Activated naive CD4-positive, alpha-beta T cell treated with anti-CD3 and anti-CD28 coated beads for 36 hours (primary cell): Measurements from ENCODE around the gene TAS2R14. TPM values are rescaled to one million over a fixed set of nuclear protein-coding genes. Genes with fewer than 3 reads are reported as not detected.

ENCODE experiments used
- CTCF ChIA-PET: fragments of 350-600 bp; sonication (Branson Sonifier 250); formaldehyde crosslinking; loops from one replicate; lab custom pipeline; 2021; ENCODE audit warnings: antibody characterized with exemption; lab: Charles Lee
- DNase-seq: peaks from one replicate; pipeline ENCODE4 v3.0.0-alpha.2; 2020
- H3K27ac Mint-ChIP-seq: one replicate; pipeline ENCODE4 v1.8.0; 2021; ENCODE audit warnings: mild to moderate bottlenecking, mixed read lengths
- H3K27me3 Mint-ChIP-seq: one replicate; pipeline ENCODE4 v1.8.0; 2021; ENCODE audit warnings: low read depth, mixed read lengths
- H3K36me3 Mint-ChIP-seq: one replicate; pipeline ENCODE4 v1.8.0; 2021; ENCODE audit warnings: low read depth, mixed read lengths
- H3K4me1 Mint-ChIP-seq: one replicate; pipeline ENCODE4 v1.8.0; 2021; ENCODE audit warnings: low read depth, mixed read lengths
- H3K4me3 Mint-ChIP-seq: one replicate; pipeline ENCODE4 v1.8.0; 2021; ENCODE audit warnings: mild to moderate bottlenecking, moderate library complexity, mixed read lengths
- H3K9me3 Mint-ChIP-seq: one replicate; pipeline ENCODE4 v1.8.0; 2021; ENCODE audit warnings: mixed read lengths
- intact Hi-C: fragments of 100-400 bp; cut with micrococcal nuclease; formaldehyde crosslinking; loops from one replicate; pipeline ENCODE4 v1.15.1; 2023
- total RNA-seq, 2 experiments: library from RNA; stranded (reverse); gene quantifications; one replicate each; pipeline ENCODE4 v1.2.3, GENCODE V29; 2021

TAS2R14 gene, protein sequence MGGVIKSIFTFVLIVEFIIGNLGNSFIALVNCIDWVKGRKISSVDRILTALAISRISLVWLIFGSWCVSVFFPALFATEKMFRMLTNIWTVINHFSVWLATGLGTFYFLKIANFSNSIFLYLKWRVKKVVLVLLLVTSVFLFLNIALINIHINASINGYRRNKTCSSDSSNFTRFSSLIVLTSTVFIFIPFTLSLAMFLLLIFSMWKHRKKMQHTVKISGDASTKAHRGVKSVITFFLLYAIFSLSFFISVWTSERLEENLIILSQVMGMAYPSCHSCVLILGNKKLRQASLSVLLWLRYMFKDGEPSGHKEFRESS
- under 1 TPM; 0.36 to 0.49 TPM for total RNA-seq

DNA sequence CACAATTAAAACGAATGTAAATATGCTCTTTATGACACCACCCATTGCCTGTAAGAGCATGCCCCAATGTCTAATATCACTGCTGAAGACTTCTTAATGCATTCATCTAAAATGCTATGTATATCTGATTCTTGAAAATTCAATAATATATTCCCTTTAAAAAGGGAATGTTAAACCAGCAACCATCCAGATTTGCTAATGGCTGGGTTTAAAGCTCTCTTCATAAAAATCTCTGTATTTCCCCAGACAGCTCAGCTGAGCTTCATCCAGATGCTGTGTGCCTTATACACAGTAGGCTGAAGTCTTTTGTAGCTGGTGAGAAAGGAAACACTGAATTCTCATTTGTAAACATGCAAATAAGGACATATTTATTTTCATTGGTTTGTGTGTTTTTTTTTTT, at the start of gene TAS2R14:
Gene TAS2R14 (minus strand): TSS at position 101 of the 400 bp plus-strand sequence. CDS start 56 bp downstream, at position 45.
- CTCF ChIA-PET, result no interaction called here
- Mint-ChIP-seq H3K4me1 (no peaks in the 10 kb centered on the region), H3K9me3 (no peaks in the 10 kb centered on the region), H3K27me3 (no peaks in the 10 kb centered on the region), H3K36me3 (peaks cover 2% of the 10 kb centered on the region), H3K27ac (no peak within 1 kb of the TSS), H3K4me3 (no peak within 1 kb of the TSS)
- no peak for DNase-seq
- intact Hi-C loops, result no loop called here

DNA sequence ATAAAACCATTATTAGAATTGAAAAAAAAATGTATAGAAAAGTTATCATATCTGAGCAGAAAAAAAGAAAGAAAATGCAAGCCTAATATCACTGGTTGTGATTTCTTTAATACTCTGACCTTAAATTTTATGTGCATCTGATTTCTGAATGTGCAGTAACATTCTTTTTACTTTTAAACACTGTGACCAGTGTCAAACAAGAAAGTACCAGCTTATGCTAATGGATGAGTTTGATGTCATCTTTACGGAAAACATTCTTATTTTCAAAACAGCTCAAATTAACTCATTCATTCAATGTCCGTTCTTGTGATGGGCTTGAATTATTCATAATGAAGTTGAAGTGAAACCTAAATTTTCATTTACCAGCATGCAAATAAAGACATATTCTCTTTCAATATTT, 47.7 kb upstream of the TAS2R14 start, which contains the start of gene TAS2R50:
Gene TAS2R50 (minus strand): TSS at position 101 of the 400 bp plus-strand sequence. CDS start 52 bp downstream, at position 49.
- intact Hi-C loops, result no loop called here
- H3K27me3 Mint-ChIP-seq, result peaks cover 2% of the 10 kb centered on the region
- peaks cover 22% of the 10 kb centered on the region for H3K4me1 Mint-ChIP-seq
- CTCF ChIA-PET, result no interaction called here
- no peak for DNase-seq
- peaks cover 3% of the 10 kb centered on the region for H3K9me3 Mint-ChIP-seq
- no peak within 1 kb of the TSS for H3K27ac Mint-ChIP-seq
- no peak within 1 kb of the TSS for H3K4me3 Mint-ChIP-seq
- H3K36me3 Mint-ChIP-seq, result peaks cover 9% of the 10 kb centered on the region

DNA sequence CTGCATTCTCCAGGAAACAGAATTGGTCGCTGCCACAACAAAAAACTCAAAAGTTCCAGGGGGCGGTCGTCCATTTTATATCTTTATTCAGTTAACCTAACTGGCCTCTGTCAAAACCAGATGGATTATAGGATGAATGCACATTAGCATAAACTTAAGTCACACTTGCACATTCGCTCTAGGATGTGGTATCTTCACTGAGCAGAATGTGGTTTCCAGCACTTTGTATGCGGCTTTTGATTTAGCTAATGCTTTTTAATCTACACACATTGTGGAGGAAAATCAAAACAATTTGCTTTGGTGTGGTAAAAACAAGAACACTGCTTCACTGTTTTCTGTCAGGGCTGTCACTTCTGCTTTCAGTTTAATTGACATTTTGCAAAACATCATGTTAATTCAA, 43.2 kb upstream of the TAS2R14 start:
- peak; percentile 74 for DNase-seq
- intact Hi-C loops, result loop anchor here (1.0 to 2.0 kb wide), 3 partner anchors 189 to 281 kb away; partner anchors contain the start of gene SMIM10L1
- no peak overlapping the region for H3K4me3 Mint-ChIP-seq
- no peaks in the 10 kb centered on the region for H3K9me3 Mint-ChIP-seq
- H3K4me1 Mint-ChIP-seq, result peaks cover 19% of the 10 kb centered on the region
- peaks cover 9% of the 10 kb centered on the region for H3K27me3 Mint-ChIP-seq
- CTCF ChIA-PET, result no interaction called here
- H3K27ac Mint-ChIP-seq, result no peak overlapping the region
- H3K36me3 Mint-ChIP-seq, result peaks cover 3% of the 10 kb centered on the region

- H3K4me3 Mint-ChIP-seq, result no peak overlapping the region
- no peaks in the 10 kb centered on the region for H3K4me1 Mint-ChIP-seq
- H3K27me3 Mint-ChIP-seq, result peaks cover 3% of the 10 kb centered on the region
- H3K9me3 Mint-ChIP-seq, result no peaks in the 10 kb centered on the region
- peaks cover 6% of the 10 kb centered on the region for H3K36me3 Mint-ChIP-seq
- no peak for DNase-seq
- CTCF ChIA-PET, result no interaction called here
- intact Hi-C loops, result no loop called here
- no peak overlapping the region for H3K27ac Mint-ChIP-seq
Measured at GRCh38 chr12:10974965-10975364, 35.9 kb upstream of the TAS2R14 start.

- Mint-ChIP-seq H3K4me1 (no peaks in the 10 kb centered on the region), H3K27ac (no peak overlapping the region), H3K4me3 (no peak overlapping the region), H3K27me3 (no peaks in the 10 kb centered on the region), H3K36me3 (peaks cover 12% of the 10 kb centered on the region), H3K9me3 (no peaks in the 10 kb centered on the region)
- DNase-seq, result no peak
- intact Hi-C loops, result no loop called here
- CTCF ChIA-PET, result no interaction called here
Measured at GRCh38 chr12:10968765-10969456, 29.8 kb upstream of the TAS2R14 start.

GRCh38 chr12:10967409-10967808, 28.3 kb upstream of the TAS2R14 start:
- DNase-seq, result no peak
- H3K36me3 Mint-ChIP-seq, result peaks cover 14% of the 10 kb centered on the region
- H3K4me3 Mint-ChIP-seq, result no peak overlapping the region
- CTCF ChIA-PET, result no interaction called here
- H3K27ac Mint-ChIP-seq, result no peak overlapping the region
- no peaks in the 10 kb centered on the region for H3K9me3 Mint-ChIP-seq
- no peaks in the 10 kb centered on the region for H3K27me3 Mint-ChIP-seq
- peaks cover under 1% of the 10 kb centered on the region for H3K4me1 Mint-ChIP-seq
- intact Hi-C loops, result no loop called here

DNA sequence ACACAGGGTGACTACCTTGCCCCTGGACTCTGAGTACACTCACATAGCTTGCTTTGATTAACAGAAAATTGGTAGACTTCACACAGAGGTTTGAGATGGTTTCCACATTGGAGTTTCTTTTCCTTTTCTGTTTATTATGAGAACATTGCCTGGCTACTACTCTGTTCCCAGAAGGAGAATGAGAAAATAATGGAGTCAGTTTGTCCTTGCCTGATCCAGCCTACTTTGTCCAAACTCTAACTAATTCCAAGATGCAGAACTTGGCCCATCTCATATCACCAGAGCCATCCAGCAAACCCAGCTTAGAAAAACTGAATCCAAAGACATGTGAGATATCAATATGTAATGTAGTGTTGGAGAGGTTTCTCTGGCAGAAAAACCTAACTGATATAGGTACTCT, 27.3 kb upstream of the TAS2R14 start:
- H3K36me3 Mint-ChIP-seq, result peaks cover 16% of the 10 kb centered on the region
- intact Hi-C loops, result no loop called here
- H3K27ac Mint-ChIP-seq, result no peak overlapping the region
- no peaks in the 10 kb centered on the region for H3K27me3 Mint-ChIP-seq
- CTCF ChIA-PET, result no interaction called here
- no peak overlapping the region for H3K4me3 Mint-ChIP-seq
- H3K9me3 Mint-ChIP-seq, result no peaks in the 10 kb centered on the region
- DNase-seq, result no peak
- peaks cover 8% of the 10 kb centered on the region for H3K4me1 Mint-ChIP-seq

DNA sequence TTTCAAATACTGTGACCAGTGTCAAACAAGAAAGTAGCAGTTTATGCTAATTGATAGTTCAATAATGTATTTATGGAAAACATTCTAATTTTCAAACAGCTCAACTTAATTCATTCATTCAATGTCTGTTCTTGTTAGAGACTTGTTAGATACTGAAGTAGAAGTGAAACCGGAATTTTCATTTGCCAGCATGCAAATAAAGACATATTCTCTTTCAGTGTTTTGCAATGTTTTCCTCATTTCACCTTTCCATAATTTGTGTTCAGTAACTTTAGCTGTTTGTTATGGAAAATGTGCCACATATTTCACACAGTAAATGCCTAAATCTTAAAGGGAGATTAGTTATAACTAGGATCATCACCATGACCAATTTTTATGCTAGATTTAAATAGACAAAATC, 26.4 kb upstream of the TAS2R14 start:
- no peak overlapping the region for H3K4me3 Mint-ChIP-seq
- H3K27me3 Mint-ChIP-seq, result no peaks in the 10 kb centered on the region
- DNase-seq, result no peak
- intact Hi-C loops, result no loop called here
- peaks cover 15% of the 10 kb centered on the region for H3K4me1 Mint-ChIP-seq
- H3K27ac Mint-ChIP-seq, result no peak overlapping the region
- no peaks in the 10 kb centered on the region for H3K9me3 Mint-ChIP-seq
- CTCF ChIA-PET, result no interaction called here
- H3K36me3 Mint-ChIP-seq, result peaks cover 16% of the 10 kb centered on the region

DNA sequence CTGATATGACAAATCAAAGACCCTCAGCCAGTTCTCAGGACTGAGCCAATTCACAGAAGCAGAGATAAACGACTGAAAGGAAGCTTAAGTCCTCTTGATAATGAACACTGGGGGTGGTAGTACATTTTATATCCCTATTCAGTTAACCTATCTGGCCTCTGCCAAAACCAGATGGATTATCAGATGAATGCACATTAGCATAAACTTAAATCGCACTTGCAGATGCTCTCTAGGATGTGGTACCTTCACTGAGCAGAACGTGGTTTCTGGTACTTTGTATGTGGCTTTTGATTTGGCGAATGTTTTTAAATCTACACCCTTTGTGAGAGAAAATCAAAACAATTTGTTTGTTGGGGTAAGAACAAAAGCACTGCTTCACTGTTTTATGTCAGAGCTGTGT, 21.1 kb upstream of the TAS2R14 start:
- intact Hi-C loops, result loop anchor here (1.0 kb wide), 1 partner anchor 526 kb away; no protein-coding TSS in a partner anchor
- Mint-ChIP-seq H3K27me3 (no peaks in the 10 kb centered on the region), H3K4me1 (peaks cover 22% of the 10 kb centered on the region), H3K9me3 (peaks cover 9% of the 10 kb centered on the region), H3K4me3 (no peak overlapping the region), H3K36me3 (peaks cover 19% of the 10 kb centered on the region), H3K27ac (no peak overlapping the region)
- CTCF ChIA-PET, result interaction anchor here (1.6 kb wide), 1 partner anchor 240 kb away, joined by 5 read pairs; no protein-coding TSS in a partner anchor
- DNase-seq, result no peak

DNA sequence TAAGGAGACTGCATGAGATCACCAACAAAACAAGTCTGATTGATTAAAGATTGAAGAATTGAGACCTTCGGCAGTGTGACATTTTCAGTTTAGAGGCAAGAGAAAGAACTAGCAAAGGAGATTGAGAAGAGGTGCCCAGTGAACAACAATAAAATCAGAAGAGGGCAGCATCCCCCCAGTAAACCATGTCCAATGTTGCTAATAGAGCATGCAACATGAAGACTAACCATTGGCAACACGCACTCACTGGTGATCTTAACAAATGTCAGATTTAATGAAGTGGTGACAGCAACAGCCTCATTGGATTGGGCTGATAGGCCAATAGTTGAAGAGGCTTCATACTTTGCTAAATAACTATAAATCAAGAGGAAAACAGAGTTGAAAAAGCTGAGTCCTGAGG, 20.7 kb upstream of the TAS2R14 start:
- CTCF ChIA-PET, result interaction anchor here (1.6 kb wide), 1 partner anchor 240 kb away, joined by 5 read pairs; no protein-coding TSS in a partner anchor
- peak; percentile 10 for DNase-seq
- H3K27ac Mint-ChIP-seq, result no peak overlapping the region
- H3K4me1 Mint-ChIP-seq, result peaks cover 22% of the 10 kb centered on the region
- intact Hi-C loops, result loop anchor here (1.0 kb wide), 1 partner anchor 526 kb away; no protein-coding TSS in a partner anchor
- no peaks in the 10 kb centered on the region for H3K27me3 Mint-ChIP-seq
- no peak overlapping the region for H3K4me3 Mint-ChIP-seq
- peaks cover 22% of the 10 kb centered on the region for H3K36me3 Mint-ChIP-seq
- peaks cover 9% of the 10 kb centered on the region for H3K9me3 Mint-ChIP-seq

DNA sequence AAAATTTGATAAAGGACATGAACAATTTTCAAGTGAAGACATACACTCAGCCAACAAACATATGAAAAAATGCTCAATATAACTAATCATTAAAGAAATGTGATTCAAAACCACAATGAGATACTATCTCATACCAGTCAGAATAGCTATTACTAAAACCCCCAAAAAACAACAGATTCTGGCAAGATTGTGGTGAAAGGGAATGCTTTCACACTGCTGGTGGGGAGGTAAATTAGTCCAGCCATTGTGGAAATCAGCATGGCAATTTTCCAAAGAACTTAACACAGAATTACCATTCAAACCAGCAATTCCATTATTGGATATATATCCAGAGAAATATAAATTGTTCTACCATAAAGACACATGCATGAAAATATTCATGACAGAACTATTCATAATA, 18.7 kb upstream of the TAS2R14 start:
- CTCF ChIA-PET, result no interaction called here
- Mint-ChIP-seq H3K27me3 (no peaks in the 10 kb centered on the region), H3K9me3 (peaks cover 13% of the 10 kb centered on the region), H3K4me1 (peaks cover 22% of the 10 kb centered on the region), H3K36me3 (peaks cover 37% of the 10 kb centered on the region), H3K27ac (no peak overlapping the region), H3K4me3 (no peak overlapping the region)
- DNase-seq, result no peak
- intact Hi-C loops, result no loop called here

DNA sequence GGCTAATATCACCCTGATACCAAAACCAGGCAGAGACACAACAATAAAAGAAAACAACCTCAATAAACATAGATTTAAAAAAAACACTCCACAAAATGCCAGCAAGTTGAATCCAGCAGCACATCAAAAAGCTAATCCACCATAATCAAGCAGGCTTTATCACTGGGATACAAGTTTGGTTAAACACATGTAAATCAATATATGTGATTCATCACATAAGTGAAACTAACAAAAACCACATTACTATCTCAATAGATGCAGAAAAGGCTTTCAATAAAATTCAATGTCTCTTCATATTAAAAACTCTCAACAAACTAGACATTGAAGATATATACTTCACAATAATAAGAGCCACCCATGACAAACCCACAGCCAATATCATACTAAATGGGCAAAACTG, 17.0 kb upstream of the TAS2R14 start:
- no peak overlapping the region for H3K27ac Mint-ChIP-seq
- CTCF ChIA-PET, result no interaction called here
- H3K27me3 Mint-ChIP-seq, result no peaks in the 10 kb centered on the region

More for the DNA sequence above, 17.0 kb upstream of the TAS2R14 start:
- peaks cover 37% of the 10 kb centered on the region for H3K36me3 Mint-ChIP-seq
- intact Hi-C loops, result no loop called here
- peaks cover 13% of the 10 kb centered on the region for H3K9me3 Mint-ChIP-seq
- no peak overlapping the region for H3K4me3 Mint-ChIP-seq
- peaks cover 12% of the 10 kb centered on the region for H3K4me1 Mint-ChIP-seq
- DNase-seq, result no peak
